Caco-2 (cell line): ENCODE measurements around the gene KCNH4. TPM values are rescaled to one million over a fixed set of nuclear protein-coding genes. Genes with fewer than 3 reads are reported as not detected.
"Not testable (repeated sequence)": the region's sequence is repeated elsewhere in the genome, so short reads cannot be mapped to it uniquely, and the experiment has no call there.

Experiments used
- BruUV-seq: library from RNA; stranded (reverse); fragments of 400-500 nt; replicated peaks from 2 replicates; lab custom pipeline; 2021; lab: Mats Ljungman, UMichigan
- CTCF ChIA-PET: fragments of 300-600 bp; sonication (Branson Sonifier 250); formaldehyde crosslinking; loops from one replicate; lab custom pipeline; 2022; ENCODE audit warnings: antibody characterized with exemption; lab: Charles Lee
- POLR2A ChIA-PET: fragments of 300-600 bp; sonication (Branson Sonifier 250); formaldehyde crosslinking; loops from one replicate; lab custom pipeline; 2022; ENCODE audit warnings: antibody characterized with exemption; lab: Charles Lee
- DNase-seq, 2 experiments: peaks; one replicate each; pipeline versions ENCODE4 v3.0.0 to v3.0.0-alpha.2; 2020 to 2022
- H3K27me3 ChIP-seq: replicated peaks from 2 replicates; pipeline ENCODE4 v1.6.0; 2011; ENCODE audit warnings: low read length; ENCODE audit not compliant: control insufficient read depth, insufficient read depth
- H3K36me3 ChIP-seq: 2 replicates; pipeline ENCODE4 v1.5.1; 2011; ENCODE audit warnings: low read length; ENCODE audit not compliant: control insufficient read depth, insufficient read depth
- H3K4me1 ChIP-seq: fragments of 250-450 bp; sonication (Bioruptor Pico); 2 replicates; pipeline ENCODE4 v1.5.1; 2020; ENCODE audit warnings: mild to moderate bottlenecking
- H3K4me3 ChIP-seq: 2 replicates; pipeline ENCODE4 v1.5.1; 2011; ENCODE audit warnings: low read depth, mild to moderate bottlenecking, control low read depth, low read length
- H3K9me3 ChIP-seq: fragments of 250-450 bp; sonication (Bioruptor Pico); 2 replicates; pipeline ENCODE4 v1.5.1; 2020; ENCODE audit warnings: mild to moderate bottlenecking, moderate library complexity
- H3K27ac Mint-ChIP-seq: one replicate; pipeline ENCODE4 v1.8.0; 2022; ENCODE audit warnings: mixed read lengths; ENCODE audit not compliant: unreplicated experiment
- H3K27me3 Mint-ChIP-seq: one replicate; pipeline ENCODE4 v1.8.0; 2022; ENCODE audit warnings: mixed read lengths; ENCODE audit not compliant: insufficient read depth, unreplicated experiment
- H3K36me3 Mint-ChIP-seq: one replicate; pipeline ENCODE4 v1.8.0; 2022; ENCODE audit warnings: mild to moderate bottlenecking, mixed read lengths; ENCODE audit not compliant: insufficient read depth, unreplicated experiment
- H3K4me1 Mint-ChIP-seq: one replicate; pipeline ENCODE4 v1.8.0; 2022; ENCODE audit warnings: low read depth, mixed read lengths; ENCODE audit not compliant: unreplicated experiment
- H3K4me3 Mint-ChIP-seq: one replicate; pipeline ENCODE4 v1.8.0; 2022; ENCODE audit warnings: mild to moderate bottlenecking, moderate library complexity, mixed read lengths; ENCODE audit not compliant: unreplicated experiment
- H3K9me3 Mint-ChIP-seq: one replicate; pipeline ENCODE4 v1.8.0; 2022; ENCODE audit warnings: mixed read lengths; ENCODE audit not compliant: unreplicated experiment
- CTCF ChIP-seq, 2 experiments: fragments of 200-600 bp in 1 of 2; IDR thresholded peaks; 1 replicate in 1 of 2; 2 replicates in 1 of 2; pipeline versions ENCODE4 v1.5.1 to v1.8.0; 2011 to 2022; ENCODE audit warnings: antibody characterized with exemption in 1 of 2, control low read depth in 1 of 2, inconsistent platforms in 1 of 2, low read depth in 1 of 2, low read length in 1 of 2, mild to moderate bottlenecking in 1 of 2, moderate library complexity in 1 of 2; ENCODE audit not compliant: insufficient read depth in 1 of 2, severe bottlenecking in 1 of 2, unreplicated experiment in 1 of 2
- intact Hi-C: fragments of 100-400 bp; cut with micrococcal nuclease; formaldehyde crosslinking; loops from one replicate; pipeline ENCODE4 v1.10.0; 2022; ENCODE audit not compliant: unreplicated experiment
- total RNA-seq: library from RNA; stranded (reverse); gene quantifications from 2 replicates; pipeline ENCODE4 v1.2.3, GENCODE V29; 2022

The KCNH4 gene
- total RNA-seq, 1 experiment from 2014 or later: 0.07 TPM

- Histone ChIP-seq H3K4me3 (peak overlapping the region; percentile 93), H3K36me3 (no peaks in the 10 kb centered on the region), H3K9me3 (no peaks in the 10 kb centered on the region), H3K27me3 (no peaks in the 10 kb centered on the region), H3K4me1 (peaks cover 9% of the 10 kb centered on the region)
- peak overlapping the region; percentile 86 for H3K27ac Mint-ChIP-seq
- CTCF ChIA-PET: interaction anchor here (0.6 to 1.5 kb wide), 8 partner anchors 32 to 610 kb away, joined by 3 to 5 read pairs (median 3); partner anchors contain the start of genes HSPB9, NKIRAS2, ODAD4 and PSMC3IP
- H3K36me3 Mint-ChIP-seq: peaks cover 29% of the 10 kb centered on the region
- peak overlapping the region; percentile 92 for H3K4me3 Mint-ChIP-seq
- no peaks in the 10 kb centered on the region for H3K27me3 Mint-ChIP-seq
- TF ChIP-seq CTCF (IDR thresholded peaks at IDR 0.05; ENCODE audit: insufficient read depth in 1 of 2, low read depth in 1 of 2, low read length in 1 of 2, severe bottlenecking in 1 of 2, unreplicated experiment in 1 of 2): no peak
- peak; percentile 26 to 62 for DNase-seq
- intact Hi-C loops: no loop called here
- BruUV-seq: TSS peak; percentile 43
- peaks cover 7% of the 10 kb centered on the region for H3K4me1 Mint-ChIP-seq
- POLR2A ChIA-PET: interaction anchor here (0.6 to 1.0 kb wide), 3 partner anchors 18 to 1709 kb away, joined by 3 to 4 read pairs (median 3); no protein-coding TSS in a partner anchor
- H3K9me3 Mint-ChIP-seq: no peaks in the 10 kb centered on the region
These were observed 26.8 kb downstream of the KCNH4 start for GRCh38 chr17:42153919-42154742.

- BruUV-seq: no TSS peak
- H3K27ac Mint-ChIP-seq: no peak overlapping the region
- no peak for TF ChIP-seq CTCF (IDR thresholded peaks at IDR 0.05; ENCODE audit: insufficient read depth in 1 of 2, low read depth in 1 of 2, low read length in 1 of 2, severe bottlenecking in 1 of 2, unreplicated experiment in 1 of 2)
These were observed 33.9 kb downstream of the KCNH4 start for GRCh38 chr17:42146911-42147607.

DNA sequence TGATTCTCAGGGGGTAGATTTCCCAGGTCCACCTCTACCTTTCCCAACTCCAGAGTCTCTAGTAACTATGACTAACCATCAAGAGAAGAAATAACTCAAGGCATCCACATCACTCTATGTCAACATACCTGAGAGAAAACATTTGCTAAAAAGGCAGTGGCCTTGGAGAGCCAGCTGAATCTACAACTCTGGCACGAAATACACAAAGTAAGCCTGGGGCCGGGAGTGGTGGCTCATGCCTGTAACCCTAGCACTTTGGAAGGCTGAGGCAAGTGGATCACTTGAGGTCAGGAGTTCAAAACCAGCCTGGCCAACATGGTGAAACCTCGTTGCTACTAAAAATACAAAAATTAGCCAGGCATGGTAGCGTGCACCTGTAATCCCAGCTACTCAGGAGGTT lies 37.8 kb downstream of the KCNH4 start:
- H3K4me1 Mint-ChIP-seq, H3K36me3 ChIP-seq, H3K4me3 ChIP-seq, DNase-seq, H3K9me3 ChIP-seq, H3K4me1 ChIP-seq, H3K27me3 Mint-ChIP-seq, intact Hi-C loops, H3K27me3 ChIP-seq, BruUV-seq, POLR2A ChIA-PET, H3K4me3 Mint-ChIP-seq, H3K9me3 Mint-ChIP-seq, H3K27ac Mint-ChIP-seq: not testable (repeated sequence)
- CTCF ChIA-PET: interaction anchor here (0.6 to 0.7 kb wide), 2 partner anchors 127 to 435 kb away, joined by 3 read pairs; no protein-coding TSS in a partner anchor
- H3K36me3 Mint-ChIP-seq: peaks cover 53% of the 10 kb centered on the region

More at GRCh38 chr17:42146911-42147607, 33.9 kb downstream of the KCNH4 start:
- Mint-ChIP-seq H3K4me3 (no peak overlapping the region), H3K36me3 (peaks cover 63% of the 10 kb centered on the region), H3K9me3 (no peaks in the 10 kb centered on the region), H3K27me3 (no peaks in the 10 kb centered on the region), H3K4me1 (no peaks in the 10 kb centered on the region)
- ChIA-PET POLR2A (no interaction called here), CTCF (no interaction called here)
- Histone ChIP-seq H3K4me1 (no peaks in the 10 kb centered on the region), H3K4me3 (no peak overlapping the region), H3K36me3 (peaks cover 5% of the 10 kb centered on the region; the same call in 1 of the 2 replicates), H3K27me3 (no peaks in the 10 kb centered on the region), H3K9me3 (no peaks in the 10 kb centered on the region)
- intact Hi-C loops: no loop called here
- DNase-seq: no peak
